Measurements from ENCODE around the gene NECTIN1. TPM values are rescaled to one million over a fixed set of nuclear protein-coding genes. Genes with fewer than 3 reads are reported as not detected.

The NECTIN1 gene, protein sequence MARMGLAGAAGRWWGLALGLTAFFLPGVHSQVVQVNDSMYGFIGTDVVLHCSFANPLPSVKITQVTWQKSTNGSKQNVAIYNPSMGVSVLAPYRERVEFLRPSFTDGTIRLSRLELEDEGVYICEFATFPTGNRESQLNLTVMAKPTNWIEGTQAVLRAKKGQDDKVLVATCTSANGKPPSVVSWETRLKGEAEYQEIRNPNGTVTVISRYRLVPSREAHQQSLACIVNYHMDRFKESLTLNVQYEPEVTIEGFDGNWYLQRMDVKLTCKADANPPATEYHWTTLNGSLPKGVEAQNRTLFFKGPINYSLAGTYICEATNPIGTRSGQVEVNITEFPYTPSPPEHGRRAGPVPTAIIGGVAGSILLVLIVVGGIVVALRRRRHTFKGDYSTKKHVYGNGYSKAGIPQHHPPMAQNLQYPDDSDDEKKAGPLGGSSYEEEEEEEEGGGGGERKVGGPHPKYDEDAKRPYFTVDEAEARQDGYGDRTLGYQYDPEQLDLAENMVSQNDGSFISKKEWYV
- 1.1 and 2.6 TPM in 2 replicates for total RNA-seq

DNA sequence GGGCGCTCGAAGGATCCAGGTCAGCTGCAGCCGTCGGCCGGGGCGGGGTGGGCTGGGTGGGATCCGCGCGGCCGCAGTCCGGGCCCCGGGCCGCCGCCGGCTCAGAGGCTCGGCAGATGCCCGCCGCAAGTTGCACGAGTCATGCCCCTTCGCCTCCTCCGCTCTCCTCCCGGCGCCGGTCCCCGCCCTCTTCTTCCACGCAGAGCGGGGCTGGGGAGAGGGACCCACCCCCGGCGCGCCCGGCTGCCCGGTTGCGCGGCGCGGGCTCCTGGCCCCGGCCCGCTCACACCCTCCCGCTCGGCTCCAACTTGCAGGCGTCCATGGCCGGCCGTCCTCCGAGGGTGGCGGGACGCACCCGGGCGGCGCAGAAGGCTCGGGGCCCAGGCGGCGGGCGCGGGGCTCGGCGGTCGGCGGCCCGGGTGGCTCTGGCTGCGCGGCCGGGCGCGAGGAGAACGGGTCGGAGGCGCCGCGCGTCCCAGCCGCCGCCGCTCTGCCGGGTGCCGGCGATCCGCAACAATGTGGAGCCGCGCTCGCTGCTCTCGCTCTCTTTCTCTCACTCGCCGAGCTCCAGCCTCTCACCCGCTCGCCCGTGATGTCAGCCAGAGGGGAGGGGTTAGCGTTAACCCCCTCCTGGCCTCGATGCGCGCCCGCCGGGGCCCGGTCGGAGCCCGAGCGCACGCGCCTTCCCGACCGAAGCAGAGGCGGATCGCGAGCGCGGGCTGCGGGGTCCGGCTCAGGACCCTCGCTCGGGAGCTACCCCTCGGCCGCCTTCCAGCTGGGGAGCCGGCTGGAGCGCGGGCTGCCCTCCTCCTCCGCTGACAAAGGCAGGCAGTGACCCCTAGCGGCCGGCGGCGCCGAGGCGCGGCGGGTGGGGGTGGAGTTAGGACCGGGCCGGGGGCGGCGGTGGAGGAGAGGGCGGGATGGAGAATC, at the start of gene NECTIN1:
Gene NECTIN1, minus strand, starts transcription at position 550 of the 930 bp plus-strand sequence. CDS start 647 bp downstream, outside the sequence.
- intact Hi-C loops (cut with micrococcal nuclease): loop anchor here (1.0 to 10.0 kb wide), 6 partner anchors 37 to 438 kb away; no protein-coding TSS in a partner anchor

DNA sequence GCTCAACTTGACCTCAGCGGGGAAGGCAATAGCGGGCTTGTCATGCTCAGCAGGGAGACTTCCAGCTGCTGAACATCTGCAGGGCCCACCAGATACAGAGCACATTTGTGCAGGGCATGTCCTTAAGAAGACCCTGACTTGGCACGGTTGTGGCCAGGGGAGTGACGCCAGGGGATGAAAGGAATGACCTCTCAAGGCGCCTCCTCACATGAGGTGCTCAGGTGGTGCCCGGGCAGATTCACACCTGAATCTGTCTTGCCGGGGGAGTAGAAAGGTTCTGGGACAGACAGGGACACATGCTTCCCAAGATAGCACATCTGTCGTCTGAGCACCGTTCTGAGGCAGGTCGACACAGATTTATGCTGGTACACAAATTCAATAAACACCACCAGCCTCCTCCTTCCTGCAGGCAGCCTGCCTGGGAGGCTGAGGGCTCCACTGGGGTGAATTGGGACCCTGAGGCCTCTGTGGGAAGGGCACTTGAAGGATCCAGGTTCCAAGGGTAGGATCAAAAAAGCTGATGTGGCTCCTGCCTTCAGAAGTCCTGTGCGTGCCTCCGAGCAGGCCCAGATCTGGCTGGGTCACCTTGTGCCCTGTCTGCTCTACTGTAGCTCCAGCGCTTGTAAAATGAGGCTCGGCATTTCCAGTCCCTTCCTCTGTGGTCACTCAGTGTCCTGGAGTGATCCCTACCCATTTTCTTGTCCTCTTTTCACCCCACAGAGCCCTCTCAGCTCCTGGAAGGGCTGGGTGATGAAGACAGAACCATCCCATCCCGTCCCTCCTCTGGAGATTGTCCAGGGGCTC, 49.6 kb upstream of the NECTIN1 start:
- intact Hi-C loops (cut with micrococcal nuclease): no loop called here

DNA sequence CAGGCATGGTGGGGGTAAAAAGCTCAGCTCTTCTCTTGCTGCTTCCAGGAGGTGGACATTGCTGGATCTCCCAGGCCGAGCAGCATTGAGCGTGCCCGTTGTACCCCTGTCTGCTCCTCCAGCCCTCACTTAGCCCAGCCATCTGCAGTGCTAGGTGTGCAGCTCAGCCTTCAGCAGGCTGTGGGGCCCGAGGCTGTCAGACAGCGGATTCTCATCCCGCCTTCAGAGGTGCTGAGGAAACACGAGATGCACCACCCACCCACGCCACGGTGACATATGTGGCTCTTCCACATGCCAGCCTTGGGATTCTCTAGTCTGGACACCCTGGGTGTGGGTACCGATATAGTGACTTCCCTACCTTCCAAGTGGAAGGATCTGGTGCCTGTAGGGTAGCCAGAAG, 48.9 kb upstream of the NECTIN1 start:
- intact Hi-C loops (cut with micrococcal nuclease): no loop called here

DNA sequence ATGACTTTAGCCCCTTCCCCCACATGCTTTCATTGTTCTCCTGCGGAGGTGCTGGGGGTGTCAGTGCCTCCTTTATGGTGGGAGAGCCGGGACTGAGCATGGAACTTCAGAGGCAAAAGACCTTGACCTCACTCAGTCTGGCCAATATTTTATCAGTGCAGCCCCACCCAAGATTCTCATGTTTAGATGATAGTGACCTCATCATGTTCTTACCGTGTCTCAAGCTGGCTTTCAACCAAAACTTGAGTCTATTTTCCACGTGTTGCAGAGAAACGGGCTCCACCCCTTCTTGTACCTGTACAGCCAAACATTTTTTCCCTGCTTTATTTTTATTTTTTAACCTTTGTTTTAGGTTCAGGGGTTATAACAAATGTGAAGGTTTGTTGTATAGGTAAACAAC, 47.7 kb upstream of the NECTIN1 start:
- intact Hi-C loops (cut with micrococcal nuclease): no loop called here

DNA sequence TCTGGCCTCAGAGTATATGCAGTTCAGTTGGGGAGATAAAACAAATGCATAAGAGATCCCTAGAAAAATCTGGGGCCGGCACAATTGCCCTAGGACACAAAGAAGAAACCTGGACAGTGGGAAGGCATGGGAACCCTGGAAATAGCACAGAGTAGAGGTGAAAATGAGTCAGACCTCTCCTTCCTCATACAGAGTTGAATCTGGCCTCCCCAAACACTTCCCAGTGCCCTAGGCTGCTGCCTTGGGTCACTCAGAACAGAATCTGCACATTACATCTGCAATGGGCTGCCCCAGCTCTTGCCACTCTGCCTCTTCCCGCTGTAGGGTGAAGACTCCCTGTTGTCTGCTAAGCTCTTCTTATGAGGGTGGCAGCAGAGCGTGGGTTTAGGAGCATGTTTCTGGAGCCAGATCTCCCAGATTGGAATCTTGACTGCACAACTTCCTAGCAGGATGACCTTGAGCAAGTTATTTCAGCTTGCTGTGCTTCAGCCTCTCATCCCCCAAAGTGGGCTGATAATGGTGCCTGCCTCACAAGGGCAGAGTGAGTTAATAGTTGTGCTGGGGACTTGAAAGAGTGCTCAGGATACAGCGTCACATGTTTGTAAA, 47.1 kb upstream of the NECTIN1 start:
- intact Hi-C loops (cut with micrococcal nuclease): no loop called here

DNA sequence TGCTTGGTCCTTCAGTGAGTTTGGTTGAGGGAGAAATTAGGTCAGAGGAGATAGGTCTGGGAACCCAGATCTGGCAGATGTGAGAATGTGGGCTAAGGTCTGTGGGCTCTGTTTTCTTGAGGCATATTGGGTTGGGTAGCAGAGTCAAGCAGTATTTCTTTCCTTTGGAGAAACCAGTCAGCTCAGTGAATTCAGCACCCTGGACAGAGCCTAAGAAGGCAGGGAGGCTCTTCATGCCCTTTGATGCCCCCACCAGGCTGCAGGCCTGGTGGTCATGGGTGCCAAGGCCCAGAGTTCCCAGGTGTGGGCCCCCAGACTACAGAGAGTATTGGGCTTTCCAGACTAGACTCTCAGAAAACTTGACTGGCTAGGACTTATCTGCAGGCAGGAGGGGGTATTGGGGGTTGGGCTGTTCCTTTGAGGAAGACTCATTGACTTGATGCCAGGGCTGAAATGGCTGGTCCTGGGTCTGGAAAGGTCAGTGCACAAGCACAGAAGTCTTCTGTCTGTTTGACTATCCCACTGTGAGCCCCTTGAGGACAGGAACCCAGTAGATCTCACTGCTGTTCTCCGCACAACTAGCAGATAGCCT, 45.3 kb upstream of the NECTIN1 start:
- intact Hi-C loops (cut with micrococcal nuclease): no loop called here

DNA sequence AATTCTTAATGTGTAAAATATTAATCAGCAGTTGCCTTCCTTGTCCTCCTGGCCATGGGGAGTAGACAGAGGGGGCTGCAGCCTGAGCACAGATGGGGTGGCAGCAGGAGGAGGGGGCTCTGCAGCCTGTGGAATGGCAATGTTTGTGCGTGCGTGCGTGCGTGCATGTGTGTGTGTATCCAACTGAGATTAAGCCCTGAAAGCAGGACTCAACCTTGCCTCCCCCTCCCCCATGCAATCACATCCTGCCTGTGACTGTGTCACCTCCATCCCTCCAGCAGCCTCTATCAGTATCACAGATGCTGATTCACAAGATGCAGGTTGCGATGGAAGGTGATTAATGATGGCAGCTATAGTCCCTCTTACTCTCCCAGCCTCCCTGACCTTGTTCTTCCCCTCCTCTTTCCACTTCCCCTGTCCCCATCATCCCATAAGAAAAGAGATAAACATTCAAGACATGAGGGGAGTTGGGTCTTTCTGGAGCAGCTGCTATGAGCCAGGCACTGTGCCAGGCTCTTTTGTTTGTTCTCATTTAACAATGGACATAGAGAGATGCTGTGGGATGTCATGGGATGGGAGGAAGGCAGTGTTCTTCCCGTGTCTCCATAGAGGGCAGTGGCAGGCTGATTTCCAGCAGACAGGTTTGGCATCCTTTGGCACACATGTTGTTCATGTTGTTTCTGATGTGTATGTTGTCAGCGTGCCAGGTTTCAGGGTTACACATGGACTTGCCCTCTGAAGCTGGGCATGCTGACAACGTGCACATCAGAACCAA, 43.8 kb upstream of the NECTIN1 start:
- intact Hi-C loops (cut with micrococcal nuclease): no loop called here

DNA sequence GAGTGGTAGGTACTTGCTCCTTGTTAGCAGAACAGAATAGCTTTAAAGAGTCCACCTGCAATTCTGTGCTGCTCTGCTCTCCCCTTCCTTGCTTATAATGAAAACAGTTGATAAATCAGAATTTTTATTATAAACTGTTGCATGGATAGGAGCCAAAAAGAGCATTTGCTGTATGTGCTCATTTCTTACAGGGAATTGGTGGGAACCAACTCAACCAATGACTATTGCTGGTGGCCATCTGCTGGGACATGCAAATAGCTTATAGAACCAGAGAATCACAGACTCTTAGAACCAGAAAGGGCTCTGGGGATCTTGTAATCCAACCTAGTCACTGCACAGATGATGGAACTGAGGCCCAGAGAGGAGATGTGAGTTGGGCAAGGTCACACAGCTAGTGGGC, 43.1 kb upstream of the NECTIN1 start:
- intact Hi-C loops (cut with micrococcal nuclease): no loop called here

DNA sequence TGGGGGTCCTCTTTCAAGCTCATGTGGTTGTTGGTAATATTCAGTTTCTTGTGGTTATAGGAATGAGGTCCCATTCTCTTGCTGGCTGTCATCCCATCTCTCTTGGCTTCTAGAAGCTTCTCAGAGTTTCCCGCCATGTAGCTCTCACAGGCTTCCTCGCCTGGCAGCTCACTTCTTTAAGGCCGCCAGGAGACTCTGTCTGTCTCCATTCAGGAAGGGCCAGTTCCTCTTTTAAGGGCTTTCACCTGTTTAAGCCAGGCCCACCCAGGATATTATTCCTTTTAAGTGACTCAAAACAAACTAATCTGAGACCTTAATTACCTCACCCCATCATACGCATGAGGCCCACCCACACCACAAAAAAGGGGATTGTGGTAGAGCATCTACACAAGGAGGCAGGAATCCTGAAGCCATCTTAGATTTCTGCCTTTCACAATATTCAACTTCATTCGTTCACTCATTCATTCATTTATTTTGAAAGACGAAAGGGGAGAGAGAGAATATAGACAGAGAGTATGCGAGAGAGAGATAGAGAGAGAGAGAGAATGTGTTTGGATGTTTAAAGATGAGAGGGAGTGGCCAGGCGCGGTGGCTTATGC, 42.3 kb upstream of the NECTIN1 start:
- intact Hi-C loops (cut with micrococcal nuclease): no loop called here

DNA sequence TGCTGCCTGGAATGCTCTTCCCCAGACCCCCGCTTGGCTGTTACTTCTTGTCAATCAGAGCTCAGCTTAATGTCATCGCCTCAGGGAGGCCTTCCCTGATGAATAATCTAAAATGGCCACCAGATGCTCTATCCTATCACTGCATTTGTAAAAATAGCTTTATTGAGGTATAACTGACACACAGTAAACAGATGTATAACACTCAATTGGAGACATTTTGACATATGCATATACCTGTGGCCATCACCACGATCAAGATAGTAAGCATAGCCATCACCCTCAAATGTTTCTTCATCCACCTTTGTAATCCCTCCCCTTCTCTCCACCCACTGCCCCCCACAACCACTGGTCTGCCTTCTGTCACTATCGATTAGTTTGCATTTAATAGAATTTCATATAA, 36.6 kb upstream of the NECTIN1 start:
- intact Hi-C loops (cut with micrococcal nuclease): no loop called here

DNA sequence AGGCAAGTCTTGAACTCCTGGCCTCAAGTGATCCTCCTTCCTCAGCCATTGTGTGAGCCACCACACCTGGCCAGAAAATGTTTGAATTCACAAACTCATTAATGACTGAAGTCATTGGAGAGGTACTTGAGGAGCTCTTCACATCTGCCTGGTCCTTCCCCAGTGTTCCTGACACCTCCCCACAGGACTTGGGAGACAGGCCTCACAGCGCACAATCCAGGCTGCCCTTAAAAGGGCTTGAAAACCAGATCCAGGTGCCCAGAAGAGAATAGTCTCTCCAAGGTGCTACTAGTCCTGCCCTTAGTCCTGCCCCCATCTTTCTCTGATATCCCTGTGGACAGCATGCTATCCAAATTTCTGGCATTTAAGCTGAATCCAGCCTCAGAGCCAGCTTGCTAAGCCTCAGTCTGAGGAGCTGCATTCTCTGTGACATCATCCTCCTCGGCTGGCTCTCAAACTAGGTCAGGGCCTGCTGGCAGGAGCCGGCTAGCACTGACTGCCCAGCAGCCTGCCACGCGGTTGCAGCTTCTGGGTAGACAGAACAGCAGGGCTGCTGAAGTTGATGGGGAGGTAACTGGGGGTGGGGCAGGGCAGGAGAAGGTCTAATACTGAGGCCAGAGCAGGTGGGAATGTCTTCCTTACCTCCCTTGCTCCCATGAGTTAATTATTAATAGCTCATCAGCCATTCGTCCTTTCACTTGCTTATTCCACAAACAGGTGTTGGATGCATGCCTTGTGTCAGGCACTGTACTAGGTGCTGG, 35.3 kb upstream of the NECTIN1 start:
- intact Hi-C loops (cut with micrococcal nuclease): no loop called here

DNA sequence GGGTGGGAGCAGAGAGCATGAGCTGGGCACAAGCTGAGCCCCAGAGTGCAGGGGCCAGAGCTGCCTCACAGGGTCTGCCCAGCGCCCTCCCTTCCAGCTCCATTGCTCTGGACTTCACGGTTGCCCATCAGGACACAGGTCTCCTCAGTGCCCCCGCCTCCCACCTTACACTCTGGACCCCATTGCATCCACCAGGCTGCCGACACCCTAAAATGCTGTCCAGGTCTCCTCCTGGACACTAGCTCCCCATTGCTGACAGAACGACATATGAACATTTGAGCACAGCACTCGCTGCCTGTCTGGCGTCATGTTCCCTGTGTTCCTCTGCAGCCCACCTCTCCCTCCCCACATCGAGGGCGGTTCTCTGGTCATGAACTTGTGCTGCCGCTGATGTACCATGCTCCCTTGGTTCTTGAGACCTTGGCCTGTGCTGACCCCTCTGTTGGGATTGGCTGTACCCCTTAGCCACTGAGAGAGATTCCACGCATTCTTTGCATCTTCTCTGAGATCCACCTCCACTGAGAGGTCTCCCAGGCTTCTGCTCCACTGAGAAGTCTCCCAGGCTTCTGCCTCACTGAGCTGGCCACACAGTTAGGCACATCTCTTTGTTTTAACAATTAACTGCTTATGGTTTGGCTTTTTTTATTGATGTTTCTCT, 34.2 kb upstream of the NECTIN1 start:
- intact Hi-C loops (cut with micrococcal nuclease): no loop called here

DNA sequence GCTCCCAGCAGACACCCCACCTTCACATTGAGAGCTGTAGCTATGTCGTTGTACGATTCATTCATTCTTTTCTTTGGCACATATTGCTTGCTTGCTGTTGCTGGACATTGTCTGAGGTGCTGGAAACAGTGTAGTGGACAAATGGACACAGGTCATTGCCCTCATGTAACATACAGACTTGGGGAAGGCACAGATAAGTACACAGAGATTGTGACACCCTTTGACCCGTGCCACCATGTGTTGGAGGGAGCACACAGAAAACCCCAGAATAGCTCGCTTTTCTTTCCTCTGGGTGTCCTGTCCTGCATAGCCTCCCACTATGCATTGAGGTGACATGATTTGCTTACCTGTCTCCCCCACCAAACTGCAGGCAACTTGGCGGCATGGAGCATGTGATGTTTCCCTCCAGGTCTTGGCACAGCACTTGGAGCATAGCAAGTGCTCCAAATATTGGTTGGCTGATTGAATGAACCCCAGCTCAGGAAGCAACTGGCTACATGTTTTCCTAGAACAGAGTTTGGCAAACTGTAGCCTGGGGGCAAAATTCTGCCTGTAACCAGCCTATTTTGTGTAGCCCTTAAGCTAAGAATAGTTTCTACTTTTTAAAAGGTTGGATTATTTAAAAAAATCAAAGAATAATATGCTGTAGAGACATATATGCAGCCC, 30.9 kb upstream of the NECTIN1 start:
- intact Hi-C loops (cut with micrococcal nuclease): loop anchor here (10.0 kb wide), 1 partner anchor 345 kb away; no protein-coding TSS in a partner anchor

DNA sequence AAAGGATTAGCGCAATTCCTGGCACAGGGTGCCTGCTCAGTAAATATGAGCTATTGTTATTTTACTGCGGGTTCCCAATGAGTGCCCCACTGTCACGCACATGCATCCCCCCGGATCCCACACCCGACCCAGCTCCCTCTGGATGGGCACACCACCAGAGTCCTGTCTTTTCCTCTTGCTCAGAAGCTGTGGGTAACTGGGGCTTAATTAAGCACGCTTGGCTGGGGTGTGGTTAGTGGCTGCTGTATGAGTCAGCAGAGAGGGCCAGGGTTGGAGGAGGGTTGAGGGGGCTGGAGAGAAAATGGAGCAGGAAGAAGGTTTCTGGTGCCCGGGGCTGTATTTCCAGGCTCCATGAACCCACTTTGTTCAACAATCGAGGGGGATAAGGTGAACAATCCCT, 30.3 kb upstream of the NECTIN1 start:
- intact Hi-C loops (cut with micrococcal nuclease): loop anchor here (10.0 kb wide), 1 partner anchor 345 kb away; no protein-coding TSS in a partner anchor

DNA sequence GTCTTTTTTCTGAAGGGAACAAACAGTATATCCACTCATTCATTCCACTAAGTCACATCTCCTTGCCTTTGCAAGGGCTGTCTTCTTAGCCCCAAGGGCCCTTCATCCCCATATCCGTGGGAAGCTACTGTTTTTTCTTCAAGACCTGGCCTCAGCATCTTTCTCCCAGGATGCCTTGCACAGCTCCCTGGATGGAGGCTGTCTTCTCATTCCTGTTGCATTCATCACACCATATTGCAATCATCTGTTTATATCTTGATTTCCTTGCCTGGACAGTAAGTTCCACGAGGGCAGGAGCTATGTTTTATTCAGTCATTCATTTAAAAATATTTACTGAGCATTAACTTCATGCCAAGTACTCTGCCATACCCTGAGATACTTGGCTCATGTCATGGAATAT, 29.3 kb upstream of the NECTIN1 start:
- intact Hi-C loops (cut with micrococcal nuclease): loop anchor here (10.0 kb wide), 1 partner anchor 347 kb away; no protein-coding TSS in a partner anchor

DNA sequence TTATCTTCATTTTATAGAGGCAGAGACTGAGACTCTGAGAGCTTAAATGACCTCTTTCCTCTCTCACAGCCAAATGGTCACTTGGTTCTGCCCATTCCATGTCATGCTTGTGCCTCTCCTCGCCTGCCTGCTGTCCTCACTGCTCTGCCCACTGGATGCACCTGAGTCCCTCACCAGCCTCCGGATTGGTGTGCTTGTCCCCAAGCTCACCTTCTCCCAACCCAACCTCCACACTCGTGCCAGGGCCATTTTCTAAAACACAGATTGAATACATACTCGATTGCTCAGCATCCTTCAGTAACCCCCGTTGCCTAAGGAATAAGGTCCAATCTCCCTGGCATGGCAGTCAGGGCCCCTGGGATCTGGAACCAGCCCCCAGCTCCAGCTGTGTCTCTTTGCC, 28.4 kb upstream of the NECTIN1 start:
- intact Hi-C loops (cut with micrococcal nuclease): loop anchor here (10.0 kb wide), 1 partner anchor 347 kb away; no protein-coding TSS in a partner anchor

Measured in T-helper 2 cell treated with Interferon-gamma antibody and Interleukin-4, amounts not matched to agents 100 ng/mL and 5 ng/mL, for 36 hours (primary cell).